NCI-H748 treated with DMSO at 0.1 percent for 48 hours (cell line): Measurements from ENCODE around the gene ATP5F1A.
"Not testable (repeated sequence)": the region's sequence is repeated elsewhere in the genome, so short reads cannot be mapped to it uniquely, and the experiment has no call there.

ENCODE experiments used
- DNase-seq: peaks from one replicate; lab custom pipeline; 2025; lab: John Stamatoyannopoulos, UW

ATP5F1A gene

DNA sequence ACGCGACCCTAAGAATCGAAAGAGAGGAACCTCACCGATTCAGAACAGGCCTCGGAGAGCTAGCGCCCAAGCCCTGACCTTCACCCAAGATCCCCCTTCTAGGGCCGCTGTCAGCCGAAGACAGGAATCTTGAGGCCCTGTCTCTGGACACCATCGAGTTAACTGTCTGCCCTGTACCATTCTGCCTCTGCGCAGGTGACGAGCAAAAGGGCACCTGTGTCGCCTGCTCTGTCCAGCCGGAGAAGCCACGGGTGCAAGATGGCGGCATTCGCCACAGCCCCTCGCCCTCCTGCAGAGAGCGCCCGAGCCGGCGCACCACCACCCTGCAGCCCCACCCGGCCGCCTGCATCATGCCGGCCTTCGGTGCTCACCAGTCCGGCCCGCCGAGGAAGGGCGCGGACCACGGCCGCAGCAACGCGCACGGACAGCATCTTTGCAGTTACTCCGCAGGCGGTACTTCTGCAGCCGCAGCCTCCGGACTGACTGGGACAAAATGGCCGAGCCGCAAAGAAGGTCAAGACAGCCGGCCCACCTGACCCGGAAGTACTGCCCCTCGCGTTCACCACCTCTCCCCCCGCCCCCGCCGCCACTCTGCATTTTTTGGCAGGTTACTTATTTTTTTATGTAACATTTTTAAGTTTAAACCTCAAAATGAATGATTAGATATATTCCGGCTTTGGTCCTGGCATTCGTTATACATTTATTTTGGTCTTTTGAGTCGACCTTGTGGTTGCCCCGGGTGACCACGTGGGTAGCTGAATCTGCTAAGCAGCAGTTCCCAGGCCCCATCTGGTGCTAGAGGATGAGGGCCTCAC lies at the start of gene ATP5F1A:
TSS of gene ATP5F1A (minus strand) at position 496 of the 815 bp plus-strand sequence. CDS start at position 431, 65 bp downstream.
- DNase-seq, result peak; percentile 75

DNA sequence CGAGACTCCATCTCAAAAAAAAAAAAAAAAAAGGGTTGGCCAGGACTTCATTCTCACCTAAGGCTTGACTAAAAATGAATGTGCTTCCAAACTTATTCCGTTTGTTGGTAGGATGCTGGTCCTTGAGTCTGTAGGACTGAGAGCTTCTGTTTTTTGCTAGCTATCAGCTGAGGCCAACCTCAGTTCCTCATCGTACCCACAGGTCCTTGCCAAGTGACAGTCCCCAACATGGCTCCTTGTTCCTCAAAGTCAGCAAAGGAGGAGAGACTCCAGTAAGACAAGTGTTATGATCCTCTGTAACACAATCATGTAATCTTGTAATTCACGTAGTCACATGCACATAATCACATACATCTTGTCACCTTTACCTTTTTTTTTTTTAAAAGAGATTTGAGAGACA lies 43.1 kb upstream of the ATP5F1A start:
- DNase-seq, result no peak

DNA sequence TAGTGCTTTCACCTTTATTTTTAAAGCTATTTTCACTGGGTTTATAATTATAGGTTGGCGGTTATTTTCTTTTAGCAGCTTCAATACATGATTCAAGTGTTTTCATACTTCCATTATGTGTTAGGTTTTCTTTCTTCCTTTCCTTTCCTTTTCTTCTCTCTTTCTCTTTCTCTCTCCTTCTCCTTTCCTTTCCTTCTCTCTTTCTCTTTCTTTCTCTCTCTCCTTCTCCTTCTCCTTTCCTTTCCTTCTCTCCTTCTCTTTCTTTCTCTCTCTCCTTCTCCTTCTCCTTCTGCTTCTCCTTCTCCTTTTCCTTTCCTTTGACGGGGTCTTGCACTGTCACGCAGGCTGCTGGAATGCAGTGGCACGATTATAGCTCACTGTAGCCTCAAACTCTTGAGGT lies 42.1 kb upstream of the ATP5F1A start:
- no peak for DNase-seq

DNA sequence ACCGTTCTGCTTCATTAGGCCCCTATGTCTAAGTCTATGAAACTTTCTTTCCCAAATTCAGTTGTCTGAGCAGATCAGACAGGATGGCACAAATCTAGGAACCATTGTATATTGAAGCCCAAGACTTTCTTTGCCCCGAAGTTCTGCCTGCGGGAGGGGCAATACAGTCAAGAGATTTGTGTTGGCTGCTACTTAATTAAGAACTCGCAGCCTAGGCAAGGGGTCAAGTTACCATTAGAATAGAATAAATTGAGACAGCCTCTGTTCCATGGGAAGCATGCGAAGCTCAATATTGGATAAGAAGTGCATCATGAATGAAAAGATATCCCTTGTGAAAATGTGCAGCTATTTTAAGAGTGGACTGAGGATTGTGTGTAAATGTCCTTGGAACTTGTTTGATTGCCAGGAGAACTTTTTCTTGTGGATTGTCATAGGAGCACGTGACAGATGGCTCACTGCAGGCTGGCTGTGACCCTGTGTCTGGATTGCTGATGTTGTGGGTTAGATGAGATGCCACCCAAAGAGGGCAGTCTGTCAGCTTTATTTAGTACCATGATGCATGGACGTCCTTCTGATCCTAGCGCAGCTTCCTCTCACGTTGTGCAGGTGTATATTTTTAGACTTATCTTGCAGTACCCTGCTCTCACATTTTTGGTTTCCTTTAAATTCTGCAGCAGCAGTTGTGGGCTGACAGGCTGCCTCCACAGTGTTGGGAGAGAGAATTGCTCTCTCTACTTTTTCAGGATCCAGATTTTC lies 37.0 kb upstream of the ATP5F1A start:
- no peak for DNase-seq

DNA sequence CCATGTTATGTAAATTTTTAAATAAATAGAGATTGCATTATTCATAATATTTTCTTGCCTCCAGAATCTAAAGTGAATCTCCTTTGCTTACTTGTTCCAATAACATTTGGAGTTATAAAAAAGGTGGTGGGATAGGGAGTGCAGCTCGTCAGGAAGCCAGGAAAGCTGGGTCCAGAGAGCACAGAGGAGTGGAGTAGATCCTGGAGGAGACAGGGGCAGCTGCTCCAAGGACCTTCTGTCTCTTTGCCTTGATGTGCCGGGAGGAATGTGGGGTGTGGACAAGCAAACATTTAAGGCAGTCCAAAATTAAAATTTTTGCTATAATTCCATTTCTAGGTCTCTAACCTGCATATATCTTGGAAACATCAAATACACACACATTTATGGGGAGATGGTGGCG lies 35.4 kb upstream of the ATP5F1A start:
- no peak for DNase-seq

DNA sequence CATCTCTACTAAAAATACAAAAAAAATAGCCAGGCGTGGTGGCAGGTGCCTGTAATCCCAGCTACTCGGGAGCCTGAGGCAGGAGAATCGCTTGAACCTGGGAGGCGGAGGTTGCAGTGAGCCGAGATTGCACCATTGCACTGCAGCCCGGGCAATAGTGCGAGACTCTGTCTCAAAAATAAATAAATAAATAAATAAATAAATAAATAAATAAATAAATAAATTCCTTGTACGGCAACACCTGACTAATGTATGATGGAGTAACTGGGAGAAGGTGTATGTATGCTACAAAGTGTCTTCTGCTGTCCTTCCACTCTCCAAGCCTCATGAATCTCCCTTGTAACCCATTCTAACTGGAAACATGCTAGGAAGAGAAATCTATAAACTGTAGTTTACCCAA lies 32.5 kb upstream of the ATP5F1A start:
- DNase-seq, result not testable (repeated sequence)

DNA sequence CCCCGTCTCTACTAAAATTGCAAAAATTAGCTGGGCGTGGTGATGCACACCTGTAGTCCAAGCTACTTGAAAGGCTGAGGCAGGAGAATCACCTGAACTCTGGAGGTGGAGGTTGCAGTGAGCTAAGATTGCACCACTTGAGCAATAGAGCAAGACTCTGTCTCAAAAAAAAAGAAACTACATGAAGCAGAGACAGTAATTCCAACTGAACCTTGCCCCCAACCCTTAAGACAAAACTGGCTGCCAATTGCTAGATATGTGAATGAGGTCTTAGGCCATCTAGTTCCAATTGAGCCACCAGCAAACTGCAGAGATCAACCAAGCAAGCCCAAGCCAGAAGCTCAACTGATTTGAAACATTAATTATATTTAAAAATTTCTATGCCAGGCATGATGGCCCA lies 32.0 kb upstream of the ATP5F1A start:
- DNase-seq, result no peak

DNA sequence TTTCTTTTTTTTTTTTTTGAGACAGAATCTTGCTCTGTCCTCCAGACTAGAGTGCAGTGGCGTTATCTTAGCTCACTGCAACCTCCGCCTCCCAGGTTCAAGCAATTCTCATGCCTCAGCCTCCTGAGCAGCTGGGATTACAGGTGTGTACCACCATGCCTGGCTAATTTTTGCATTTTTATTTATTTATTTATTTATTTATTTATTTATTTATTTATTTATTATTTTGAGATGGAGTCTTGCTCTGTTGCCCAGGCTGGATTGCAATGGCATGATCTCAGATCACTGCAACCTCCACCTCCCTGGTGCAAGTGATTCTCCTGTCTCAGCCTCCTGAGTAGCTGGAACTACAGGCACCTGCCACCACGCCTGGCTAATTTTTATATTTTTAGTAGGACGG lies 28.5 kb upstream of the ATP5F1A start:
- DNase-seq, result not testable (repeated sequence)

DNA sequence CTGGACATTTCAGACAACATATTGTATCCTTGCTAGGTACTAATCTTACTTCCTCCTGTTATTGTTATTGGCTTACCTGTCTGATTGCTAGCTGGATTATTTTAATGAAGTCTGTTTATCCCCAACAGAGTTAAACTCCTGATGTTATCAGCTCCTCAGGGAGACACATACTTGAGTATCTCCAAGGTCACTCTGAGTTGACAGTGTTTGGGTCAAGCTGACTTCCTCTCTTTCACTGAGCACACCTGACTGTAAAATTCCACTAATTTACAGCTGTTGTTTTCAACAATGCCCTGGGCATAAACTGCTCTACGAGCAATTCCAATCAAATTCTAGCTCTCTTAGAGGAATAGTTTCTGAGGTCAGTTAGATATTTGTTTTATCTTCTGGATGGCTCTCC lies 15.7 kb upstream of the ATP5F1A start:
- no peak for DNase-seq

DNA sequence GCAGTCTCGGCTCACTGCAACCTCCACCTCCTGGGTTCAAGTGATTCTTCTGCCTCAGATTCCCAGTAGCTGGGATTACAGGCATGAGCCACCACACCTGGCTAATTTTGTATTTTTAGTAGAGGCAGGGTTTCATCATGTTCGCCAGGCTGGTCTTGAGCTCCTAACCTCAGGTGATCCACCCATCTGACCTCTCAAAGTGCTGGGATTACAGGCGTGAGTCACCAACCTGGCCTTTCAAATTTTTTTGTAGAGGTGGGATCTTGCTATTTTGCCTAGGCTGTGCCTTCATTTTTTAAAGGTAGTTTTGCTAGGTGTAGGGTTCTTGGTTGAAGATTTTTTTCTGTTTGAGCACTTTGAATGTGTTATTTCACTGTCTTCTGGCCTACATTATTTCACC lies 12.3 kb upstream of the ATP5F1A start:
- no peak for DNase-seq

DNA sequence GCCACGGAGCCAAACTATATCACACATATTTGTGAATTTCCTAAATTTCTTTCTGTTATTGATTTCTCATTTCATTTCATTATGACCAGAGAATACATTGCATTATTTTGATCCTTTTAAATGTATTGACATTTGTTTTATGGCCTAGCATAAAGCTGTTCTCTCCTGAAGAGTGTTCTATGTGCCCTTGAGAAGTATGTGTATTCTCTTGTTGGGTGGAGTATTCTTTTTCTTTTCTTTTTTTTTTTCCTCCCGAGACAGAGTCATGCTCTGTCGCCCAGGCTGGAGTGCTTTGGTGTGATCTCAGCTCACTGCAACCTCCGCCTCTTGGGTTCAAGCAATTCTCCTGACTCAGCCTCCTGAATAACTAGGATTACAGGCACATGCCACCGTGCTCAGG lies 11.3 kb upstream of the ATP5F1A start:
- DNase-seq, result no peak

DNA sequence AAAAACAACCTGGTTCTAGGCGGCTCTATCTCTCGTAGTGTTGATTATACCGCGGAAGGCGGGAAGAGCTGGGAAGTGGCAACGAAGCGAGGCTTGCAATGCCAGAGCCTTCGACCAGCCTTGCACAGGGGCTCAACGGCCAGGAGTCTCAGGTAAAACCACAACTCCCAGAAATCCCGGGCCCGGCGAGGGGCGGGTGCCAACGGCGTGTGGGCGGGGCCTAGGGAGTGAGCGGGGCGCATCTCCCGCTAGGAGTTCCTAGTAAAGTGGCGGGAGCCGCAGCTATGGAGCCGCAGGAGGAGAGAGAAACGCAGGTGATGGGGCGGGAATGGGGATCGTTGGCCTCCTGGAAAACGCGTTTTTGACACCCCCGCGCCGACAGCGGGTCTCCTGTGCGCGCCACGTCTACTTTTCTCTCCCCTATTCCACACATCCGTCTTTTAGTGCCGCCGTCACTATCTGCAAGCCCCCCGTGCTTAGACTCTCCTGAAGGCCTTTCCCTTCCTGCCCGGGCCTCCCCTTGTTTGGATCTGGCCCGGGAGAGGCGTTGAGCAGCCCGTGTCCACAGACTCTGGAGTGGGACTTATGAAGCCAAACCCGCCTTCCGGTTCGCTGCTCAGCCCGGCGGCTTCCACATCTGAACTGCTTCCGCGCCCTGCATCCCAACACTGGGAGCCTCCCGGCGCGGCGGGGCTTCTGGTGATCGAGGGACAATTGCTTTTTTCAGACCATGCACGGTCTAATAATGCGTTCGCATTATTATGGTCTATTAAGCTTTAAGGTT lies 6.2 kb upstream of the ATP5F1A start, which contains the start of gene HAUS1:
TSS of gene HAUS1 (plus strand) at position 258 of the 784 bp plus-strand sequence. CDS start at position 285, 27 bp downstream.
- peak; percentile 91 for DNase-seq

DNA sequence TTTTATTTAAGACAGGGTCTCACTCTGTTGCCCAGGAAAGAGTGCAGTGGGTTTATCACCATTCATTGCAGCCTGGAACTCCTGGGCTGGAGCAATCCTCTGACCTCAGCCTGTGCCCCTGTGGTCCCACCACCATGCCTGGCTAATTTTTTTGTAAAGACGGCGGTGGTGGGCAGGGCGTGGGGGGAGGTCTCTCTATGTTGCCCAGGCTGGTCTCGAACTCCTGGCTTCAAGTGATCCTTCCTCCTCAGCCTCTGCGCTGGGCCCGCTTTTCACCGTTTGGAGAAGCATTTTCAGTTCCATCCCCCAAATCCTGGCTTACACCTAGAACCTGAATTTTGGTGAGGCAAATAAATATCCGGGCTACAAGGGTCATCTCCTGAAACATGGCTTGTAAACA lies 1.4 kb upstream of the ATP5F1A start:
- no peak for DNase-seq

DNA sequence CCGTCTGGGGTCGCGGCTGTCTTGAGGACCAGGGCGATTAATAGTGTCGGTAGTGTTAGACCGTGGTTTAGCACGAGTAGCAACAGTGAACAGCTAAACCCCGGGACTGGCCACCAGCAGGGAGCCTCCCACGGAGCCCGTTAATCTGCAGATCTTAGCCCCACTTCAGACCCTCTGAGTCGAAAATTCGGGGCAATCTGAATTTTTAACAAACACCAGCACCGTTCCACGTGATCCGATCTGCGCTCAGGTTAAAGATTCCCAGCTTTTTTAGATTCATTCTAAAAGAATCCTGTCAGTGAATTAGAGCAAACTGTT lies 479 bp upstream of the ATP5F1A start:
- DNase-seq, result no peak

DNA sequence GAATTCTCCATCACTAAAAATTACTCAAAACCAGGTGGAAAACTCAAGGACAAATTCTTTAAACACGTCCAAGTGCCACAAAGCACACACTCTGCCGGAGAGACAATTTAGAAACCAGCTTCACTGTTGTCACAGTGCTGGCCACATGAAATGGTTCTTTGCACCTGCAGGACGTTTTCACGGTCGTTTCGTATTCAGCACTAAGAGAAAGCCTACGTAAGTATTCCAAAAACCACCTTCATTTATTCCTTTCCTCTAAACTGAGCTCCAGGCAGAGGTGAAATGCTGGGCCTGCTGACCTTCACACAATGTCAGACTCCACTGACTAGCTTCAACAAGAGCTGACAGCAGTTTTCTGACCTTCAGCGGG lies 680 bp downstream of the ATP5F1A start:
- DNase-seq, result no peak

DNA sequence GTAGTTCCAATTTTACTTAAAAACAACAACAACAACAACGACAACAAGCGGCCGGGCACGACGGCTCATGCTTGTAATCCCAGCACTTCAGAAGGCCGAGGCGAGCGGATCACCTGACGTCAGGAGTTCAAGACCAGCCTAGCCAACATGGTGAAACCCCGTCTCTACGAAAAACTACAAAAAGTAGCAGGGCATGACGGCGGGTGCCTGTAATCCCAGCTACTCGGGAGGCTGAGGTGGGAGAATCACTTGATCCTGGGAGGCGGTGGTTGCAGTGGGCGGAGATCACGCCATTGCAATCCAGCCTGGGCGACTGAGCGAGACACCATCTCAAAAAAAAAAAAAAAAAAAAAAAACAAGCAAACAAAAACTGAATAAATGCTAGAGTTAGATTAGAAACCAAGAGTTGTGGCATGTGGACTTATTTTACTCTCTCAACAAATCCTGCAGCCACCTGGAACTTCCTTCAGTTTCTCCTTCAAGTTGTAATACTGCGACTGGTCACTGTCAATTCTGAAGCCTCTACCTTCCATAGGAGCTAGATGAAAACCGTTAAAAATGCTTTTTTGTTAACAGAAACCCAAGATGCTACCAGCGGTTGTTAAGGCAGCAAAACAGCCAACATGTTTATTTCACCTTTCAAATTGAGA lies 1.3 kb downstream of the ATP5F1A start:
- no peak for DNase-seq

DNA sequence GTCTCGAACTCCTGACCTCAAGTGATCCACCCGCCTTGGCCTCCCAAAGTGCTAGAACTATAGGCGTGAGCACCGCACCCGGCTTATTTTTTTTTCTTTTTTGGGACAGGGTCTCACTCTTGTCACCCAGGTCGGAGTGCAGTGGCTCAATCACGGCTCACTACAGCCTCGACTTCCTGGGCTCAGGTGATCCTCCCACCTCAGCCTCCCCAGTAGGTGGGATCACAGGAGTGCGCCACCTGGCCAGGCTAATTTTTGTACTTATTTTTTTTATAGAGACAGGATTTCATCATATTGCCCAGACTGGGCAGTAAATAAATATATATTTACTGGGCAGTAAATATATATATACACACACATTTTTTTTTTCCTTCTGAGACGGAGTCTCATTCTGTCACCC lies 2.6 kb downstream of the ATP5F1A start:
- DNase-seq, result no peak

DNA sequence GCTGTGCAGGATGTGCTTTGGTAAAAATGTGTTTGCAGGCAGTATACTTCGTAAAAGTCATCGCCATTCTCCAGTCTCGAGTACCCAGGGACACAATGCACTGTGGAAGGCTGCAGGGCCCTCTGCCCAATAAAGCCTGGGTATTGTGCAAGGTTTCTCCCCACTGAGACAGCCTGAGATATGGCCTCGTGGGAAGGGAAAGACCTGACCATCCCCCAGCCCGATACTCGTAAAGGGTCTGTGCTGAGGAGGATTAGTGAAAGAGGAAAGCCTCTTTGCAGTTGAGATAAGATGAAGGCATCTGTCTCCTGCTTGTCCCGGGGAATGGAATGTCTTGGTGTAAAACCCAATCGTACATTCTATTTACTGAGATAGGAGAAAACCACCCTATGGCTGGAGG lies 9.6 kb downstream of the ATP5F1A start:
- DNase-seq, result not testable (repeated sequence)

DNA sequence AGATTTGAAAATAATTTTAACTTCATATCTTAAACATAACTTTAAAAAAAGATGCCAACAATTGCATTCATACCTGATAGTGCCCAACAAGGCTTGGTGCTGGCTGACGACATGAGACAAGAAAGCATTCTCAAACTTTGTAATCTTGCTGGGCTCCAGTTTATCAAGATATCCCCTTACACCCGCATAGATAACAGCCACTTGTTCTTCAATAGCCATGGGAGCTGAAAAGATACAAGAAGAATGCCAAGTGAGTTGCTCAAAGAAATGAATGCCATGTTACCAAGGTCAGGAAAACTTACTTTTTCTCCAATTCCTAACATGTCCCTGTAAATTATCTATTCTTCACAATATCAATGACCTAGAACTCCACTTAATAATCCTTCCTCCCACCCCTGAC lies 13.7 kb downstream of the ATP5F1A start:
- DNase-seq, result no peak

DNA sequence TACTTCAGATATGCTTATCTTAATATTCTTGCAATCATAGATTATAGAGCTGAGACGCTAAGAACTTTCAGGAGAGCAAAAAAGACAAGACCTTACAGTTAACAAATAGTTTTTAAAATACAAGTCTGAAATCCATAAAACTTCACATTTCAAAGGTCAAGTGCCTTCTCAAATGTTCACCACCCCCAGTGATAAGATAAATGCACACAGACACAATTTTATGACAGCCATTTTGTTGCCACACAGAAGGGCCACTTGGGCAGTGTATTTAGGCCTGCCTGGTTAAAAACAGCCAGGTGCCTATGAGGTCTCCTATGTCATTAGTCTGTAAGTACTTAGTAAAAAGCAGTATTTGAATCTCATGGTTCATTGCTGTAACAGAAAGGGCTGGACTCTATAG lies 17.9 kb downstream of the ATP5F1A start:
- no peak for DNase-seq

DNA sequence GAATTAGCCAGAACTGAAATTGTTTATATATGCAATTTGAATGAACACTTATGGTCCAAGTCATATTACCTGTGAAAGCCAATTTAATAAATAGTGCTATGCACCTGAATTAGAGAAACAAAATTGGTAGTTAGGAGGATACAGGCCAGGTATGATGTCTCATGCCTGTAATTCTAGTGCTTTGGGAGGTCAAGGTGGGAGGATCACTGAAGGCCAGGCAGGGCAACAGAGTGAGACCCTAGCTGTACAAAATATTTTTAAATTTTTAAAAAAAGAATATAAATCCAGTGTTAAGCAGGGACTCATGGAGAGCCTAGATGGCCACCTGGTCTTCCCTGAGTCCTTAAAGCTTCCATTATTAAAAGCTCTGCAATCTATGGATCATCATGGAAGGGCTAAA lies 18.8 kb downstream of the ATP5F1A start:
- DNase-seq, result no peak
